AG10803 (cell line): ENCODE results near the gene ME1.

Source experiments
- DNase-seq: peaks from one replicate; pipeline ENCODE4 v3.0.0; 2010; ENCODE audit warnings: low read depth
- H3K4me3 ChIP-seq: 2 replicates; pipeline ENCODE4 v1.5.1; 2011; ENCODE audit warnings: mild to moderate bottlenecking, low read length, control low read depth
- TF ChIP-seq, protein P1 (sequence below): conservative IDR thresholded peaks from 2 replicates; pipeline ENCODE4 v1.5.1; 2011; ENCODE audit warnings: mild to moderate bottlenecking, low read length, control low read depth, inconsistent platforms

Gene ME1

DNA sequence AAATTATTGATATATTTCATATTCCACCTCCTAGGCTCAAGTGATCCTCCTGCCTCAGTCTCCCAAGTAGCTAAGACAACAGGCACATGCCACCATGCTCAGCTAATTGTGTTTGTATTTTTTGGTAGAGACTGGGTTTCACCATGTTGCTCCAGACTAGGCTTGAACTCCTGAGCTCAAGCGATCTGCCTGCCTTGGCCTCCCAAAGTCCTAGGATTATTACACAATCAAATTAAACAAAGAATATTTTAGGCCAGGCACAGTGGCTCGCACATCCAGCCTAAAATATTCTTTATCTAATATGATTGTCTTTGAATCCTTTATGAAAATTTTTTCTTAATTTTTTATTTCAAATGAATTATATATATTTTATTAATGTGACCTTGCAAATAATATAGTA is 17.8 kb downstream of the ME1 start:
- H3K4me3 ChIP-seq = no peak overlapping the region
- TF ChIP-seq, protein P1, sequence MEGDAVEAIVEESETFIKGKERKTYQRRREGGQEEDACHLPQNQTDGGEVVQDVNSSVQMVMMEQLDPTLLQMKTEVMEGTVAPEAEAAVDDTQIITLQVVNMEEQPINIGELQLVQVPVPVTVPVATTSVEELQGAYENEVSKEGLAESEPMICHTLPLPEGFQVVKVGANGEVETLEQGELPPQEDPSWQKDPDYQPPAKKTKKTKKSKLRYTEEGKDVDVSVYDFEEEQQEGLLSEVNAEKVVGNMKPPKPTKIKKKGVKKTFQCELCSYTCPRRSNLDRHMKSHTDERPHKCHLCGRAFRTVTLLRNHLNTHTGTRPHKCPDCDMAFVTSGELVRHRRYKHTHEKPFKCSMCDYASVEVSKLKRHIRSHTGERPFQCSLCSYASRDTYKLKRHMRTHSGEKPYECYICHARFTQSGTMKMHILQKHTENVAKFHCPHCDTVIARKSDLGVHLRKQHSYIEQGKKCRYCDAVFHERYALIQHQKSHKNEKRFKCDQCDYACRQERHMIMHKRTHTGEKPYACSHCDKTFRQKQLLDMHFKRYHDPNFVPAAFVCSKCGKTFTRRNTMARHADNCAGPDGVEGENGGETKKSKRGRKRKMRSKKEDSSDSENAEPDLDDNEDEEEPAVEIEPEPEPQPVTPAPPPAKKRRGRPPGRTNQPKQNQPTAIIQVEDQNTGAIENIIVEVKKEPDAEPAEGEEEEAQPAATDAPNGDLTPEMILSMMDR = no peak
- no peak for DNase-seq

DNA sequence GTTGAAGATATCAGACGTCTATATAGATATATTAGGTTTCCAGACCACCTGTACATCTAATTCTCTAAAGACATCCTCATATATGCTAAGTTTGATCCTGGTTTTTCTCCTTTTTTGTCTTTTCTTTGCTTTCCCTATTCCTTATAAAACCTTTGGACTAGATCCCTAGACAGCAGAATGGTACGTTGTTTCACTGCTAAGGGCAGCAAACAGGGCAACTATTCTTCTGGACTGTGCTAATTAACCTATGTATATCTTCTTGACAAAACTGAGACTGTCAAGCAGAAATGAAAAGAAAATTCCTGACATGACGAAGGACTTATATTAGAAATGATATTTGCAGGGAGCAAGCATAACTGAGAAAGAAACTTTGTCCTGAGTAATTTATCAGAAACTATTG is 19.1 kb downstream of the ME1 start:
- H3K4me3 ChIP-seq = no peak overlapping the region
- TF ChIP-seq, protein P1 = no peak
- no peak for DNase-seq

DNA sequence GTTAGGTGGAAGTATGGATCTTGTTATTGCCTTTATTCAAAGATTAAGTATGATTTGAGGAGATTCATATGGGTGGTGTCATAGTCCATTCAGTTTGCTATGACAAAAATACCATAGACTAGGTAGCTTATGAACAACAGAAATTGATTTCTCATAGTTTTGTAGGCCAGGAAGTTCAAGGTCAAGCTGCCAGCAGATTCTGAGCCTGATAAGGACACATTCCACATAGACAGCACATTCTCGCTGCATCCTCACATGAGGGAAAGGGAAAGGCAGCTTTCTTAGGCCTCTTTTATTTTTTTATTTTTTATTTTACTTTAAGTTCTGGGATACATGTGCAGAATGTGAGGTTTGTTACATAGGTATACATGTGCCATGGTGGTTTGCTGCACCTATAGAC is 27.7 kb downstream of the ME1 start:
- TF ChIP-seq, protein P1 = no peak
- H3K4me3 ChIP-seq = no peak overlapping the region
- no peak for DNase-seq

DNA sequence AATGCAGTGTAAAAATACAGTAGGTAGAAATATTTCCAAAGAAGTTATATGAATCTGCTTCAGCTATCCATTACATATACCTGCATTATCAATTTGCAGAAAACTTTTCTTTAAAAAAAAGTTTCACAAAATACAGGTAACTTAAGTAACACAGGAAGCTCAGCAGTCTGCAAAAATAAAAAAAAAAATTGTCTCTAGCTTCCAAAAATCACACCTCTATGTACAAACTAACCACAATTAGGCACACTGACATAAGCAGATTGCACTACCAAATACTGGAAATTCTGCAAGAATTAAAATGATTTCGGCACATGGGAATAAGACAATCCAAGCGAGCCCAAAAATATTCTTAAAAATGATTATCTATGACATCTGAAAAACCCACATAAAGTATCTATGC is 41.2 kb downstream of the ME1 start:
- H3K4me3 ChIP-seq = no peak overlapping the region
- TF ChIP-seq, protein P1 = no peak
- DNase-seq = no peak

DNA sequence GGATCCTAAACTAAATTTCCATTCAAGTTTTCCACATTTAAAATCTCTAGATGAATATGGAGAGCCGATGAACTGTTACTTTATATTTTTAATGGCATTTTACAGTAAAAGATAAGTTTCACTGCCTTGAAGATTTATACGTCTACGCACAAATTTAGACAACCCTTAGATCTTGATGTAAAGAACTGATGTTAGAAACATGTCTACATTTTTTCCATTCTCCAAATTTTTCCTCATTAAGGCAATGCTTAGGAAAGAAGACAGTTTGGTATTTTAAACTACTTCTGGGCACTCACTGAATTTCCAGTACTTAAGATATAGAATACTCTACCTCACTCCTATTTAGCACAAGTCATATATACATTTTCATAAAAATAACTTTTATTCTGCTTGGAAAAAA is 45.4 kb downstream of the ME1 start:
- DNase-seq = no peak
- H3K4me3 ChIP-seq = no peak overlapping the region
- TF ChIP-seq, protein P1 = no peak

DNA sequence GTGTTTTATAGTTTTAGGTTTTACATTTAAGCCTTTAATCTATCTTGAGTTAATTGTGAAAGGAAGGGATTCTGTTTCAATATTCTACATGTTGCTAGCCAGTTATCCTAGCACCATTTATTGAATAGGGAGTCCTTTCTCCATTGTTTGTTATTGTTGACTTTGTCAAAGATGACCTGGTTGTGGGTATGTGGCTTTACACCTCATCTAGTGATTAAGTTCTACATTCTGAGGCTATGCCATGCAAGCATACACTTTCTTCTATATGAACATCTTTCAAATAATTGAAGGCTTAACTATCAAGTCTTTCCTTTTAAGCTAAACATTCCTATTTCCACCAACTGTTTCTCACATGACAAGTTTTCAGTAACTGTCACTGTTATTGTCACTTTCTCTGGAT is 46.1 kb downstream of the ME1 start:
- no peak for DNase-seq
- no peak overlapping the region for H3K4me3 ChIP-seq
- TF ChIP-seq, protein P1 = no peak

DNA sequence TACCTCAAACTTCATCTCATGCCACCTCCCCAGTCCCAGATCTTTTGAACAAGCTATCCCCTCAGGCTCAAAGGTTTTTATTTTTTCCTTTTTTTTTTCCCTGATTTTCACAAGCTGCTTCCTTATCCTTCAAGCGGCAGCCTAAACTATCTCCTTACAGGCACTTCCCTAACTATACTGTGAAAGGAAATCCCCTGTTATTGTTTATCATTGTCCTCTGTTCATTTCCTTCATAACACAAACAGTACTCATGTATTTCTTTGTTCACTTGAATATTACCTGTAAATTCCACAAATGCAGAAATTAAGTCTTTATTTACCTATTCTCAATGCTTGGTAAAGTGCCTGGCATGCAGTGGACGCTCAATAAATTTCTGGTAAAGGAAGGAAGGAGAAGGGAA is 48.9 kb downstream of the ME1 start:
- TF ChIP-seq, protein P1 = no peak
- DNase-seq = no peak
- no peak overlapping the region for H3K4me3 ChIP-seq
